ENCODE measurements around the gene BRCA1.

The BRCA1 gene

GRCh38 chr17:43105146-43105545 lies 20.0 kb downstream of the BRCA1 start:
- TF ChIP-seq TAF1 (IDR thresholded peaks at IDR 0.05; ENCODE audit: borderline replicate concordance, insufficient read depth, low read length) (no peak), REST (IDR thresholded peaks at IDR 0.05; ENCODE audit: insufficient read depth in 1 of 2, low read depth in 2 of 2, low read length in 2 of 2) (no peak), POLR2AphosphoS5 (IDR thresholded peaks at IDR 0.05; ENCODE audit: low read depth, low read length) (no peak), FOXP2 (optimal IDR thresholded peaks at IDR 0.05; ENCODE audit: borderline replicate concordance, extremely low read depth, extremely low read length, insufficient read depth) (no peak), SIN3A (IDR thresholded peaks at IDR 0.05; ENCODE audit: borderline replicate concordance, insufficient read depth, low read length) (no peak)

- no peak for TF ChIP-seq SIN3A (IDR thresholded peaks at IDR 0.05; ENCODE audit: borderline replicate concordance, insufficient read depth, low read length)
- TF ChIP-seq TAF1 (IDR thresholded peaks at IDR 0.05; ENCODE audit: borderline replicate concordance, insufficient read depth, low read length), result no peak
- no peak for TF ChIP-seq FOXP2 (optimal IDR thresholded peaks at IDR 0.05; ENCODE audit: borderline replicate concordance, extremely low read depth, extremely low read length, insufficient read depth)
- no peak for TF ChIP-seq POLR2AphosphoS5 (IDR thresholded peaks at IDR 0.05; ENCODE audit: low read depth, low read length)
- no peak for TF ChIP-seq REST (IDR thresholded peaks at IDR 0.05; ENCODE audit: insufficient read depth in 1 of 2, low read depth in 2 of 2, low read length in 2 of 2)
Measured at GRCh38 chr17:43104665-43105064, 20.5 kb downstream of the BRCA1 start.

GRCh38 chr17:43094129-43094835 lies 30.9 kb downstream of the BRCA1 start:
- TF ChIP-seq REST (IDR thresholded peaks at IDR 0.05; ENCODE audit: insufficient read depth in 1 of 2, low read depth in 2 of 2, low read length in 2 of 2), result no peak
- no peak for TF ChIP-seq POLR2AphosphoS5 (IDR thresholded peaks at IDR 0.05; ENCODE audit: low read depth, low read length)
- TF ChIP-seq SIN3A (IDR thresholded peaks at IDR 0.05; ENCODE audit: borderline replicate concordance, insufficient read depth, low read length), result no peak
- no peak for TF ChIP-seq TAF1 (IDR thresholded peaks at IDR 0.05; ENCODE audit: borderline replicate concordance, insufficient read depth, low read length)
- TF ChIP-seq FOXP2 (optimal IDR thresholded peaks at IDR 0.05; ENCODE audit: borderline replicate concordance, extremely low read depth, extremely low read length, insufficient read depth), result no peak

- TF ChIP-seq TAF1 (IDR thresholded peaks at IDR 0.05; ENCODE audit: borderline replicate concordance, insufficient read depth, low read length) (no peak), FOXP2 (optimal IDR thresholded peaks at IDR 0.05; ENCODE audit: borderline replicate concordance, extremely low read depth, extremely low read length, insufficient read depth) (no peak), REST (IDR thresholded peaks at IDR 0.05; ENCODE audit: insufficient read depth in 1 of 2, low read depth in 2 of 2, low read length in 2 of 2) (no peak), POLR2AphosphoS5 (IDR thresholded peaks at IDR 0.05; ENCODE audit: low read depth, low read length) (no peak), SIN3A (IDR thresholded peaks at IDR 0.05; ENCODE audit: borderline replicate concordance, insufficient read depth, low read length) (no peak)
Measured at GRCh38 chr17:43092901-43093300, 32.3 kb downstream of the BRCA1 start.
